ENCODE measurements around the gene AP3S1. TPM values are rescaled to one million over a fixed set of nuclear protein-coding genes. Genes with fewer than 3 reads are reported as not detected.

Gene AP3S1
- total RNA-seq, 1 donor from 2014 or later, result 117 TPM

GRCh38 chr5:115956957-115957356 lies 115.2 kb downstream of the AP3S1 start:
- Histone ChIP-seq H3K27me3 (ENCODE audit: control insufficient read depth, insufficient read depth, low read length) (peaks cover 14% of the 10 kb centered on the region), H3K36me3 (ENCODE audit: control insufficient read depth, insufficient read depth, low read length) (no peaks in the 10 kb centered on the region), H3K4me3 (ENCODE audit: low read depth, low read length) (no peak overlapping the region)
- TF ChIP-seq CTCF (IDR thresholded peaks at IDR 0.05; ENCODE audit: insufficient read depth, low read length, severe bottlenecking), result no peak
- no peak for FAIRE-seq
- no peak for DNase-seq (ENCODE audit: low read depth)

GRCh38 chr5:115961381-115962238 lies 119.9 kb downstream of the AP3S1 start:
- no peak overlapping the region for H3K4me3 ChIP-seq (ENCODE audit: low read depth, low read length)
- peaks cover 33% of the 10 kb centered on the region for H3K27me3 ChIP-seq (ENCODE audit: control insufficient read depth, insufficient read depth, low read length)
- no peaks in the 10 kb centered on the region for H3K36me3 ChIP-seq (ENCODE audit: control insufficient read depth, insufficient read depth, low read length)
- no peak for DNase-seq (ENCODE audit: low read depth)
- no peak for TF ChIP-seq CTCF (IDR thresholded peaks at IDR 0.05; ENCODE audit: insufficient read depth, low read length, severe bottlenecking)
- FAIRE-seq, result no peak

- Histone ChIP-seq H3K36me3 (ENCODE audit: control insufficient read depth, insufficient read depth, low read length) (no peaks in the 10 kb centered on the region), H3K27me3 (ENCODE audit: control insufficient read depth, insufficient read depth, low read length) (peaks cover 33% of the 10 kb centered on the region), H3K4me3 (ENCODE audit: low read depth, low read length) (peak within 1 kb of the TSS; percentile 10)
- DNase-seq (ENCODE audit: low read depth) (no peak), FAIRE-seq (no peak)
- TF ChIP-seq CTCF (IDR thresholded peaks at IDR 0.05; ENCODE audit: insufficient read depth, low read length, severe bottlenecking), result no peak
Observed at GRCh38 chr5:115962239-115962564, 120.5 kb downstream of the AP3S1 start, which contains the start of gene LVRN. Gene LVRN (plus strand): TSS chr5:115962475. CDS start chr5:115962618, 143 bp downstream.

GRCh38 chr5:115962565-115963402 lies 121.0 kb downstream of the AP3S1 start:
- DNase-seq (ENCODE audit: low read depth) (no peak), FAIRE-seq (no peak)
- H3K27me3 ChIP-seq (ENCODE audit: control insufficient read depth, insufficient read depth, low read length), result peaks cover 33% of the 10 kb centered on the region
- no peaks in the 10 kb centered on the region for H3K36me3 ChIP-seq (ENCODE audit: control insufficient read depth, insufficient read depth, low read length)
- H3K4me3 ChIP-seq (ENCODE audit: low read depth, low read length), result peak overlapping the region; percentile 10
- no peak for TF ChIP-seq CTCF (IDR thresholded peaks at IDR 0.05; ENCODE audit: insufficient read depth, low read length, severe bottlenecking)

- FAIRE-seq (no peak), DNase-seq (ENCODE audit: low read depth) (no peak)
- no peak for TF ChIP-seq CTCF (IDR thresholded peaks at IDR 0.05; ENCODE audit: insufficient read depth, low read length, severe bottlenecking)
- Histone ChIP-seq H3K36me3 (ENCODE audit: control insufficient read depth, insufficient read depth, low read length) (no peaks in the 10 kb centered on the region), H3K27me3 (ENCODE audit: control insufficient read depth, insufficient read depth, low read length) (peaks cover 33% of the 10 kb centered on the region), H3K4me3 (ENCODE audit: low read depth, low read length) (no peak overlapping the region)
Observed at GRCh38 chr5:115963566-115963965, 121.8 kb downstream of the AP3S1 start.

Other genes starting within 250 kb of the AP3S1 start
- gene TICAM2, start 239.5 kb upstream of the AP3S1 start, total RNA-seq, result 0.26 and 0.38 TPM in 2 replicates
- 68.9 and 102 TPM in 2 replicates for gene TMED7, start 215.9 kb upstream of the AP3S1 start, total RNA-seq
- gene CDO1, start 25.3 kb upstream of the AP3S1 start, total RNA-seq, result not detected in 2 replicates
- 28.8 and 45.5 TPM in 2 replicates for gene ATG12, start 370 bp upstream of the AP3S1 start, total RNA-seq
- 0.26 and 0.38 TPM in 2 replicates for gene LVRN, start 120.5 kb downstream of the AP3S1 start, total RNA-seq
- gene ARL14EPL, start 190.5 kb downstream of the AP3S1 start, total RNA-seq, result not detected in 2 replicates
- gene COMMD10, start 243.1 kb downstream of the AP3S1 start, total RNA-seq, result 29.1 and 30.3 TPM in 2 replicates

Data from bronchial epithelial cell (primary cell).